GM18951 (cell line): Measurements from ENCODE around the gene FAM117B.
A peak's percentile ranks its signal among the peaks of the same experiment; 100 is the strongest.

Experiments used
- POLR2A ChIP-seq: IDR thresholded peaks from 4 replicates; pipeline ENCODE4 v1.6.1; 2011; ENCODE audit warnings: mild to moderate bottlenecking; ENCODE audit not compliant: insufficient read length, insufficient read depth; ENCODE audit errors: extremely low read depth
- in situ Hi-C: fragments of 300-500 bp; cut with MboI; formaldehyde crosslinking; loops from one replicate; pipeline ENCODE4 v1.12.0; 2022; ENCODE audit warnings: low sequenced_read_pairs, mixed read lengths, inconsistent platforms; ENCODE audit not compliant: unreplicated experiment

The FAM117B gene

DNA sequence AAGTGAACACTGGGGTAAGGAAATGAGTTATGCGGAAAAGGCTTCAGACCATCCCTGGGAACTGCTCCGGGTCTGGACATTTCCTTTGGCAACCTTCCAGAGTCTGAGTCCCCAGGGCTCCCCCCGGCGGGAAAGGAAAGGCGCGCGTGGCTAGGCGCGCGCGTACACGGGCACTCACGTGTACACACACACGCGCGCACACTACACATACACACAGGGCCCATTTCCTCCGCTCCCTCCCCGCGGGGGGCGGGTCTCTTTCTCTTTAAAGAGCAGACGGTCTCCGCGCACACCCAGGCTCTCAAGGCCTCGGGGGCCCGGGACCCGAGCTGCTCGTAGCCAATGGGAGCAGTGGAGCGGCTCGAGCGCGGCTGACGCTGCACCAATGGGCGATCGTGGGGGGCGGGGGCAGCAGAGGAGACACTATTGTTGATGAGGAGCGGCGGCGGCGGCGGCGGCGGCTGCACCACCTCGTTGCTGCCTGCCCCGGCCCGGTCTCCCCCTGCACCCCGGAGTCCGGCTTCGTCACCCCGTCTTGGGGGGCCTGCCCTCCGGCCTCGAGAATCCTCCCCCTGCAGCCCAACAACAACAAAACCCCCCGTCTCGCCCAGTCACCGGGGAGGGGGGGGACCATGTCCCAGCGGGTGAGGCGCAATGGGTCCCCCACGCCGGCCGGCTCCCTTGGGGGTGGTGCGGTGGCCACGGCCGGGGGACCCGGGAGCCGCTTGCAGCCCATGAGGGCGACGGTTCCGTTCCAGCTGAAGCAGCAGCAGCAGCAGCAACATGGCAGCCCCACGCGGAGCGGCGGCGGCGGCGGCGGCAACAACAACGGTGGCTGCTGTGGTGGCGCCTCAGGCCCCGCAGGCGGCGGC is at the start of gene FAM117B:
TSS of gene FAM117B (plus strand) at position 414 of the 872 bp plus-strand sequence. CDS start at position 633, 219 bp downstream.
- in situ Hi-C loops = no loop called here

DNA sequence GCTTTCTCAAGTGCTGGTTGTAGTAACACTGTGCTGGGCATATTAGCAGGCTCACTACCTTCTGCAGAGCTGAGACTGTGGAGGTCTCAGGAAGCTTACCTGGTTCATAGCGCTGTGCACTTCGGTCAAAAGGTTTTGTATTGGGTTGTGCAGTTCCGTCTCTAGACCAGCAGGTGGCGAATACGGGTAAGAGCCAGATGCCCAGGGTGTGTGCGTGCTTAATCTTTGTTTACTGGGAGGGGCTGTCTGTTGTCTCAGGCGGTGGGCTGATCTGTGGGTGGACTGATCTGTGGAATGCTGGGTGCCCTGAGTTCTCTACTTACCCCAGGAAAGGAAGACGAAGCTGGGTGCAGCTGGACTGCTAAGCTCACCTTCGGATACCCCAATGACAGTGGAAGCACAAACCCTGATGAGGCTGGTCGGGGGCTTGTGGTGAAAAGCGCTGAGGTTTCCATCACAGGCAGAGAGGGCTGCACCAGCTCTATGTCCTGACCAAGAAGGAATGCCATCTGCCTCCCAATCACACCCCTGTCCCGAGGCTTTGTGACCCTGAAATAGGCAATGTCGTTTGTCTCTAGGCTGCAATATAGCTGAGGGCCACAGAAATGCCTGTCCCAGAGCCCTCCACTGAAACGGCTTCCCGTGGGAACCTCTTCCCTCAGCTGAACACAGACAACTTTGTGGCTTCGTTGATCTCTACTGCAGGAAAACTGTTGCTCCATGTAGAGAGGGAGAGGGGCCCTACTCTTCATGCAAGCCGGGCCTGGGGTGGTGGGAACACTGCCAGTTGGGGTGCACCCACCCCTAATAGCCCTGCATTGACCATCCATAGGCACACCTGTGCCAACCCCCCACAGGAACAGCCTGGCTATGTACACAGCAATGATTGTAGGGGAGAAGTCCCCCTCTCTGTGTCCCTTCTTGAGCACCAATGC is 45.9 kb upstream of the FAM117B start:
- no peak for TF ChIP-seq POLR2A
- in situ Hi-C loops = loop anchor here (25.0 kb wide), 3 partner anchors 273 to 873 kb away; partner anchors contain the start of gene ICA1L

More for the DNA sequence above, at the start of gene FAM117B:
- TF ChIP-seq POLR2A = peak; percentile 57

DNA sequence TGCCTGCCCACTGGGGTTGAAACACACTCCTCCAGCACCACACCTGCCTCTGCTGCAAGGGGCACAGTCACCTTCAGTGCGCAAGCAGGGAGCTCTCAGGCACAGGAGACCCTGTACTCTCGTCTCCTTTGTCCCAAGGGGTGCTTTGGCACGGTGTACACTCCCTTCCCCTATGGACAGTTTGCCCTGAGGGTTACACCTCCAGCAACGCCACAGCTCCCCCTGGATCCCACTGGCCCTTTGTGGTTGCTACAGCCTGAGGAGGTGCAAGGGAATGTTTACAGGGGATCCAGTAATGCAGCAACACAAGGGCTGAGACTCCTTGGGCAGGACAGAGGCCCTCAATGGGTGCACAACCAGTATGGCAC is 45.2 kb upstream of the FAM117B start:
- in situ Hi-C loops = loop anchor here (25.0 kb wide), 3 partner anchors 273 to 873 kb away; partner anchors contain the start of gene ICA1L
- no peak for TF ChIP-seq POLR2A

DNA sequence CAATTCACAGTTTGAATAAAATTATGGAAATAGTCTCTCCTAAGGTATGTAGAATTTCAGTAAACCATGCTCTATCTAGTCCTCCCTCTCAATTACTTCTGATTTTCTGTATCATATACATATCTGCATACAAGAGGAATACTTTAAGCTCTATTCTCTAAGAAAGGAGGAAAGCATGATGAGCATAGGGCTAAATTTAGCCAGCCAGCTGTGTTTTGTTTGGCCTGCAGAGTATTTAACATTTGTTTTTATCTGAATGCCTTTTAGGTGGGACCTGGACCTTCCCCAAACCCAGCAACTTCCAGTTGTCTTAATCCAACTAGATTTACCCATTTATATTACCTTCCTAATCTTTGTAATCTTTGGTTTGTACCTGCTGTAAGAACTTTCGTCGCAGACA is 42.2 kb upstream of the FAM117B start:
- in situ Hi-C loops = loop anchor here (25.0 kb wide), 3 partner anchors 270 to 870 kb away; partner anchors contain the start of gene ICA1L
- no peak for TF ChIP-seq POLR2A

DNA sequence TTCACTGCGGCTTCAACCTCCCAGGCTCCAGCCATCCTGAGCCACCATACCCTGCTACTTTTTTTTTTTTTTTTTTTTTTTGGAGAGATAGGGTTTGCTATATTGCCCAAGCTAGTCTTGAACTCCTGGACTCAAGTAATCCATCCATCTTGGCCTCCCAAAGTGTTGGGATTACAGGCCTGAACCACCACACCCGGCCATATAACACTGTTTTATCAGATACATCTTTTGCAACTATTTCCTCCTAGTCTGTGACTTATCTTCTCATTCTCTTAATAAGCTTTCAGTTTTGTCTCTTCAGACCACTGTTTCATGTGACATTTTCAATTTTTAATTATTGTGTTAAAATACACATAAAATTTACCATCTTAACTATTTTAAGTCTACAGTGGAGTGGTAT is 35.7 kb upstream of the FAM117B start:
- in situ Hi-C loops = loop anchor here (25.0 kb wide), 3 partner anchors 263 to 863 kb away; partner anchors contain the start of gene ICA1L
- no peak for TF ChIP-seq POLR2A

DNA sequence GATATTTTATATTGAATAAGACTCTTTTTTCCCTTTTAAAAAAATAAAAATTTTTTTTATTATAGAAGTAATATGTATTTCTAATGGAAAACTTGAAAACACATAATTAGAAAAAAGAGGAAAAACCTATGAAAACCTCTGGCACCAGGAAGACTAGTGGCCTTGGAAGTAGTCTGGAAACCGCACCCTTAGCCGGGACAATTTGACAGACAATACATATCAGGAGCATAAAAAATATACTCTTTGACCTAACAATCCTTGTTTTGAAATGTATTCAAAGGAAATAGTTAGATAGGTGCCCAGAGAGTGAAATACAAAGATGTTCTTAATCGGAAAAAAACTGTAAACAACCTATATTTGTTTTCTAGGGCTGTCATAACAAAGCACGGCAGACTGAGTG is 34.9 kb upstream of the FAM117B start:
- TF ChIP-seq POLR2A = no peak
- in situ Hi-C loops = loop anchor here (25.0 kb wide), 3 partner anchors 262 to 862 kb away; partner anchors contain the start of gene ICA1L

DNA sequence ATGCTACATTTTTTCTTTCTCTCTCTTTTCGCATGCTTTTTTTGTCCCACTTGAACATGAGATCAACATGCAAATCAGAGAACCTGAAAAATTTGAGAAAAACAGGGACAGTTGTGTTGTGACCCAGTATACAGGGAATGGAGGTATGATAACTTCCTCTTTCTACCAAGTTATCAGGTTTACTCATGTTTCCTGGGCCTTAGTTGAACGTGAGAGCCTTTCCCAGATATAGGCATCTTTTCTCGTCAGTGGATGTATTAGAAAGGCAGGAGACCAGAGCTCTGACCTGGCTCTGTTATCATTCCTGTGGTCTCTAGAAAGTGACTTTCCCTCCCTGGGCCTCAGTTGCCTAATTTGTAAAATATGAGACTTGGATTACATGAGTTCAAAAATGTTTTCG is 30.1 kb upstream of the FAM117B start:
- TF ChIP-seq POLR2A = no peak

DNA sequence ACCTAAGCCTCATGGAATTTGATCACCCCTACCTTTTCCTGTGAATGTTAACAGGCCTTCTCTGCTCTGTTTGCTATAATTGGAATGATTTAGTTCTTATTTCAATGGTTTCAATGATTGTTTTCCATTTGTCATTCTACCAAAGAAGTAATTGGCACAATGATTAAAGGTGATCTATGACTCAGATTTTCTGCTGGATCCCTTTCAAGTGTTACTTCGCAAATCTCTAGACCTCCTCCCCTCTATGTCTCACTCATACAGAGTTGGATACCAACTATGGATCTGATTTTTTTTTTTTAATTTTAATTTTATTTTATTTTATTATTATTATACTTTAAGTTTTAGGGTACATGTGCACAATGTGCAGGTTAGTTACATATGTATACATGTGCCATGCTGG is 29.6 kb upstream of the FAM117B start:
- no peak for TF ChIP-seq POLR2A
- in situ Hi-C loops = no loop called here

More for the DNA sequence above, 30.1 kb upstream of the FAM117B start:
- in situ Hi-C loops = no loop called here

DNA sequence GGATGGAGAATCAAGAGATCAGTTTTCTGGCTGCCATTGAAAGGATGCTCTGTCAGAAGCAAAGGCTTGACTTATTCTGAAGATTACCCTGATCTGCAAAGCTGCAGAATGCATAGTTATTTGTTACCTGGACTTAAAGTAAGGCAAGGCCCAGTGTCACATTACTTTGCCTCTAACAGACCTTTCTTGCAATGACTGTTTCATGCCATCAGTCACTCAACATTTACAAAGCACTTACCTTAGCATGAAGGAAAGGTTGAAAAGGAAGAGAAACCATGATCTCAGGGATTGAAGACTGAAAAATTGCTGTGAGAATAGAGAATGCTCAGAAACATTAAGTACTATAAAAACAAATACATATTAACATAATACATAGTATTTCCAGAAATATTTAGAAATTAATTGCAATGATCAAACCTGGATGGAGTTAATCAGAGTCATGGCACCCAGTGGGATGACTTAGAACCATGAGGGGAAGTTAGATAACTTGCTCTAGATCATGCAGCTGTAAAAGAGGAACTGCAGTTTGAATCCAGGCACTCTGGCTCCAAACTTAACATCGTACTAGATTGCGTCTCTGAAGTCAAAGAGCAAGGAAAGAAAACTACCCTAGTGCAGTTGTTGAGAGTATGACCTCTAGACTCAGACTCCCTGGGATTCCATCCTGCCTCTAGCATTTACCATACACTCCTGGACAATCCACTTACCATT is 26.5 kb upstream of the FAM117B start:
- in situ Hi-C loops = no loop called here
- TF ChIP-seq POLR2A = no peak

DNA sequence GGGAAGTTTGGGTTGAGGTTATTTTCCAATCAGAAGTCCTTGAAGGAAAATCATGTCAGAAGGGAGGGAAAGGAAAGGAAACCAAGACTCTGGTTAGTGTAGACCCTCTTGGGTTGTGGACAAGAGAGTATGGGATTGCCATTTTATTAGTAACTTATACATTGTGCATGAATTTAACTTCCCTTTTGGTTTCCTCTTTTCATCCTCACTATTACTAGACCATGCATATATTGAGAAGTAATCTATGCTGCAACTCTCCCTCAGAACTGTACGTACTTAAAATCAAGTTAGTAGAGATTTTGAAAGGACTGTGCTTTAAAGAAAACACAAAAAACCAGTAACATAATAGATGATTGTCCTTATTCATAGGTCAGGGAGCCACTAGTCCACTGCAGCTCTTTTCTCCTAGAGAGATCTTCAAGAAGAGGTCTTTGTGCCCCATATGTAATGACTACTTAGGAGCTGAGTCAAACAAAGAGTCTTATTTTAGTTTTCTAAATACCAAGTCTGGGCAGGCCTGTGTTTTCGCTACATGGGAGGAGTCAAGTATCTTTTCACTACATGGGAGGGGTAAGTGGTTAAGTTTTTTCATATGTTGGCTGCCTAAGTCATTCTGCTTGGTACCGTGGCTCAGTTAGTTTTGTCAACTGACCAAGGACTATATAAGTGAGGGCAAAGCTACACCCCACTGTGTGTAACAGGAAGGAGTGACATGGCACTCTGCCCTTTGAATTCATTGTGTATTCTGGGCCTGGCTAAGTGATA is 25.2 kb upstream of the FAM117B start:
- TF ChIP-seq POLR2A = peak; percentile 17

DNA sequence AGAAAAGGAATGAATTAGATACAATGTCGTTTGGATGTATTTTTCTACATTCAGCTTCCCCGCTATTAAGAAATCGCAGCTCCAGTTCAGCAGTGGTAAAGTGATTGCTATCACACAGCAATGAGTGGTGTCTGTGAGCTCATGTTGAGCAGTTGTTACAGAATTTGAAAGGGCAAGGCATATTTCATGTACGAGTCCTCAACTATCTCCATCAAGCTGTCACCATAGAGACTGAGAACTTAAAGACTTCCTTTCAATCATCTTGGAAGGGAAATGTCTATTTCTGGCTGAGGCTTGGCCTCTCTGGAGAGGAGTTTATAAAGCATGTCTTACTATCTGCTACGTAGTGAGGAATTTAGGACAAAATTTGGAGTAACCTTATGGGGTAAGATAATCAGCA is 24.4 kb upstream of the FAM117B start:
- in situ Hi-C loops = no loop called here

More for the DNA sequence above, 25.2 kb upstream of the FAM117B start:
- in situ Hi-C loops = no loop called here

DNA sequence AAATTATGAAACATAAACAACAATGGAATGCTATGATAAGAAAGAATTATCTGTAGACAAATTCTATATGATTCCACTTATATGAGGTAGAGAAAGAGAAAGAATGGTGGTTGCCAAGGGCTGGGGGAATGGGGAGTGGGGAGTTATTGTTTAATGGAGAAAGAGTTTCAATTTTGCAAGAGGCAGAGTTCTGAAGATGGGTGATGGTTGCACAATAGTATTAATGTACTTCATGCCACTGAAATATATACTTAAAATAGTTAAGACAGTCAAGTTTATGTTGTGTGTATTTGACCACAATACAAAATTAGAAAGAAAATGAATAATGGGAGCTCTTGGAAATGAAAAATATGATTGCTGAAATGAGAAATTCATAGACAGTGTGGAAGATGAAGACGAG is 22.6 kb upstream of the FAM117B start:
- in situ Hi-C loops = no loop called here
- no peak for TF ChIP-seq POLR2A

More for the DNA sequence above, 24.4 kb upstream of the FAM117B start:
- TF ChIP-seq POLR2A = no peak
